Measurements from ENCODE around the gene TRMU. TPM values are rescaled to one million over a fixed set of nuclear protein-coding genes. Genes with fewer than 3 reads are reported as not detected.

The TRMU gene
- total and polyA plus RNA-seq, 2 of the 4 experiments (the other 2 are of a cell fraction), result 19.0 to 36.4 TPM

GRCh38 chr22:46391486-46392136, 56.1 kb downstream of the TRMU start:
- Histone ChIP-seq H2AK9ac (replicated peaks; ENCODE audit: low read depth, low read length, poor library complexity) (no peak overlapping the region), H2AK5ac (ENCODE audit: low read depth, low read length) (no peak overlapping the region), H4K8ac (ENCODE audit: low read depth in 2 of 2, low read length in 2 of 2) (no peak overlapping the region), H2BK5ac (ENCODE audit: low read depth, low read length, poor library complexity, severe bottlenecking) (no peak overlapping the region), H4K5ac (ENCODE audit: low read depth, low read length) (no peak overlapping the region), H2AFZ (replicated peaks; ENCODE audit: low read length, poor library complexity) (no peak overlapping the region), H2BK20ac (ENCODE audit: low read depth, low read length) (no peak overlapping the region), H3K14ac (replicated peaks; ENCODE audit: low read depth, low read length) (no peak overlapping the region), H3K4me1 (ENCODE audit: control insufficient read depth, insufficient read depth, low read length) (no peaks in the 10 kb centered on the region), H2BK15ac (ENCODE audit: low read depth, low read length) (no peak overlapping the region), H3K9me3 (ENCODE audit: control insufficient read depth, insufficient read depth, low read length) (no peaks in the 10 kb centered on the region), H3K9ac (ENCODE audit: low read depth, low read length) (no peak overlapping the region), H3K18ac (ENCODE audit: low read depth, low read length) (no peak overlapping the region), H3K9me1 (ENCODE audit: insufficient read depth, low read length) (no peaks in the 10 kb centered on the region), H3K56ac (ENCODE audit: extremely low read depth, insufficient read depth, low read length) (no peak overlapping the region), H3K27ac (ENCODE audit: insufficient read depth, low read length) (no peak overlapping the region), H2BK120ac (ENCODE audit: low read depth, low read length) (no peak overlapping the region), H3K23ac (ENCODE audit: low read depth, low read length) (no peak overlapping the region), H3K4me3 (ENCODE audit: insufficient read depth, low read depth, low read length) (no peak overlapping the region), H3K79me1 (ENCODE audit: low read depth in 1 of 2, low read length in 2 of 2) (no peaks in the 10 kb centered on the region), H3K36me3 (ENCODE audit: control insufficient read depth, insufficient read depth, low read length) (no peaks in the 10 kb centered on the region), H4K91ac (ENCODE audit: insufficient read depth, low read depth, low read length) (no peak overlapping the region), H3K4ac (ENCODE audit: low read depth, low read length) (no peak overlapping the region), H3K27me3 (ENCODE audit: control insufficient read depth, insufficient read depth, low read length) (peaks cover 2% of the 10 kb centered on the region; the same call in 1 of the 2 replicates), H3K4me2 (ENCODE audit: low read depth, low read length) (no peak overlapping the region), H4K20me1 (ENCODE audit: insufficient read depth, low read length) (no peaks in the 10 kb centered on the region)
- ChIA-PET CTCF (no interaction called here), POLR2A (ENCODE audit: unreplicated experiment) (no interaction called here)
- DNase-seq (no peak), ATAC-seq (ENCODE audit: low read depth) (no peak)
- dilution Hi-C loops (cut with HindIII; ENCODE audit: low sequenced_read_pairs, unreplicated experiment) (no loop called here), intact Hi-C loops (cut with micrococcal nuclease) (loop anchor here (10.0 kb wide), 1 partner anchor 133 kb away; no protein-coding TSS in a partner anchor), in situ Hi-C loops (cut with MboI; ENCODE audit: low sequenced_read_pairs) (no loop called here)
- BruUV-seq (replicated peaks), result no TSS peak
- WGBS, 2 experiments (ENCODE audit: extremely low coverage in 2 of 2, insufficient read length in 1 of 2), result 83% methylated on average over 18 of the region's 36 CpGs; no CpG with 5 or more reads in 1 of the 2 experiments
- no peak for TF ChIP-seq USF2 (IDR thresholded peaks at IDR 0.05; ENCODE audit: low read depth, low read length)
- no peak for TF ChIP-seq SMC3 (IDR thresholded peaks at IDR 0.05; ENCODE audit: low read depth, low read length)
- no peak for TF ChIP-seq FOS (IDR thresholded peaks at IDR 0.05; ENCODE audit: low read depth, low read length)
- no peak for TF ChIP-seq CTCF (conservative IDR thresholded peaks at IDR 0.05; ENCODE audit: low read depth, low read length)
- no peak for TF ChIP-seq CHD1 (IDR thresholded peaks at IDR 0.05; ENCODE audit: low read depth, low read length)
- TF ChIP-seq CEBPB (IDR thresholded peaks at IDR 0.05; ENCODE audit: low read depth, low read length), result no peak
- TF ChIP-seq POLR2A (IDR thresholded peaks at IDR 0.05; ENCODE audit: low read depth, low read length), result no peak
- TF ChIP-seq MXI1 (IDR thresholded peaks at IDR 0.05; ENCODE audit: borderline replicate concordance, low read depth, low read length), result no peak
- no peak for TF ChIP-seq RAD21 (IDR thresholded peaks at IDR 0.05; ENCODE audit: low read length)
- TF ChIP-seq MAZ (IDR thresholded peaks at IDR 0.05; ENCODE audit: borderline replicate concordance, low read depth, low read length), result no peak
- TF ChIP-seq ELK1 (IDR thresholded peaks at IDR 0.05; ENCODE audit: borderline replicate concordance, low read depth, low read length), result no peak
- TF ChIP-seq RFX5 (IDR thresholded peaks at IDR 0.05; ENCODE audit: low read depth, low read length), result no peak
- TF ChIP-seq MAFK (IDR thresholded peaks at IDR 0.05; ENCODE audit: low read depth, low read length), result no peak
- no peak for TF ChIP-seq RCOR1 (IDR thresholded peaks at IDR 0.05; ENCODE audit: insufficient replicate concordance, low read length)
- TF ChIP-seq NFE2L2 (IDR thresholded peaks at IDR 0.05; ENCODE audit: low read depth, low read length), result no peak
- TF ChIP-seq BHLHE40 (IDR thresholded peaks at IDR 0.05; ENCODE audit: low read depth, low read length), result no peak
